ENCODE measurements around the gene GNG8.

GRCh38 chr19:46604781-46605355 is 31.1 kb downstream of the GNG8 start:
- TF ChIP-seq CTCF (IDR thresholded peaks at IDR 0.05) (no peak), POLR2A (IDR thresholded peaks at IDR 0.05) (no peak)

Data from Peyer's patch (tissue), 4 donors.